Measurements from ENCODE around the gene MYO9B.

DNA sequence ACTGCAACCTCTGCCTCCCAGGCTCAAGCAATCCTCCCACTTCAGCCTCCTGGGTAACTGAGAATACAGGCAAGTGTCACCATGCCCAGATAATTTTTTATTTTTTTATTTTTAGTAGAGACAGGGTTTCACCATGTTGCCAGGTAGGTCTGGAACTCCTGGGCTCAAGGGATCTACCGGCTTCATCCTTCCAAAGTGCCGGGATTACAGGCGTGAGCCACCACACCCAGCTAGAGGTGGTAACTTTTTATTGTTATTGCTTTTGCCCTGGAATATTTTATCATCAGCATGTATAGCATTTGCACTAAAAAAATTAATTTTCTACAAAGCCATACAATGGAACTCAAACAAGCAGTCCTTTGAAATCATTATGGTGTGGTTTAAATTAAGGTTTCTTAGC lies 14.4 kb upstream of the MYO9B start:
- TF ChIP-seq, protein P1, sequence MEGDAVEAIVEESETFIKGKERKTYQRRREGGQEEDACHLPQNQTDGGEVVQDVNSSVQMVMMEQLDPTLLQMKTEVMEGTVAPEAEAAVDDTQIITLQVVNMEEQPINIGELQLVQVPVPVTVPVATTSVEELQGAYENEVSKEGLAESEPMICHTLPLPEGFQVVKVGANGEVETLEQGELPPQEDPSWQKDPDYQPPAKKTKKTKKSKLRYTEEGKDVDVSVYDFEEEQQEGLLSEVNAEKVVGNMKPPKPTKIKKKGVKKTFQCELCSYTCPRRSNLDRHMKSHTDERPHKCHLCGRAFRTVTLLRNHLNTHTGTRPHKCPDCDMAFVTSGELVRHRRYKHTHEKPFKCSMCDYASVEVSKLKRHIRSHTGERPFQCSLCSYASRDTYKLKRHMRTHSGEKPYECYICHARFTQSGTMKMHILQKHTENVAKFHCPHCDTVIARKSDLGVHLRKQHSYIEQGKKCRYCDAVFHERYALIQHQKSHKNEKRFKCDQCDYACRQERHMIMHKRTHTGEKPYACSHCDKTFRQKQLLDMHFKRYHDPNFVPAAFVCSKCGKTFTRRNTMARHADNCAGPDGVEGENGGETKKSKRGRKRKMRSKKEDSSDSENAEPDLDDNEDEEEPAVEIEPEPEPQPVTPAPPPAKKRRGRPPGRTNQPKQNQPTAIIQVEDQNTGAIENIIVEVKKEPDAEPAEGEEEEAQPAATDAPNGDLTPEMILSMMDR (conservative IDR thresholded peaks at IDR 0.05; ENCODE audit: low read length): no peak
- TF ChIP-seq EZH2phosphoT487 (IDR thresholded peaks at IDR 0.05; ENCODE audit: borderline replicate concordance): no peak
